ENCODE results near the gene ADISSP.

- no peak for TF ChIP-seq CTCF (IDR thresholded peaks at IDR 0.05; ENCODE audit: low read depth, low read length, poor library complexity, severe bottlenecking)
- TF ChIP-seq EZH2phosphoT487 (IDR thresholded peaks at IDR 0.05; ENCODE audit: borderline replicate concordance, low read length), result no peak
Observed at GRCh38 chr20:3751305-3751674, 16.3 kb downstream of the ADISSP start.

Measured in DOHH2 (cell line).